GM10266 (cell line): Measurements from ENCODE around the gene PDSS2.
"Not testable (repeated sequence)": the region's sequence is repeated elsewhere in the genome, so short reads cannot be mapped to it uniquely, and the experiment has no call there.

ENCODE experiments used
- DNase-seq: peaks from one replicate; pipeline ENCODE4 v3.0.0; 2012; ENCODE audit errors: extremely low spot score
- TF ChIP-seq, protein P1 (sequence below): IDR thresholded peaks from 2 replicates; pipeline ENCODE4 v1.5.1; 2012; ENCODE audit warnings: mild to moderate bottlenecking, low read depth; ENCODE audit not compliant: control insufficient read depth, insufficient read depth; ENCODE audit errors: missing control alignments

The PDSS2 gene

DNA sequence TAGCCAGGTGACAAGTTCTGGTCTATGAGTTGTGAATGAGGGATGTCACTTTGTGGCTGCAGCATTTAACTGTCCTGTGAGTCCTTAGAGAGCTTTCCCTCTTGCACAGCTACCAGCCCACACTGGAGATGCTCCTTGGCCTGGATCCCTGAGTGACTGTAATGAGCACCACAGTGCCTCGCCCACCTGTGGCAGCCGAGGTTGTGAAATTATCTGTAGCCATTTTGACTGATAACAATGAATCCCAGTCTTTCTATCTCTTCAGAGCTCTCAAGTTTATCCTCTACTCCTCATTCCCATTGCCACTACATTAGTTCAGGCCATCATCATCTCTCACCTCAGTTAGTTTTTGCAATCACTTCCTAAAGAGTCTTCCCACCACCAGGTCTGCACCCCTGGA, 302.7 kb downstream of the PDSS2 start:
- no peak for DNase-seq
- TF ChIP-seq, protein P1, sequence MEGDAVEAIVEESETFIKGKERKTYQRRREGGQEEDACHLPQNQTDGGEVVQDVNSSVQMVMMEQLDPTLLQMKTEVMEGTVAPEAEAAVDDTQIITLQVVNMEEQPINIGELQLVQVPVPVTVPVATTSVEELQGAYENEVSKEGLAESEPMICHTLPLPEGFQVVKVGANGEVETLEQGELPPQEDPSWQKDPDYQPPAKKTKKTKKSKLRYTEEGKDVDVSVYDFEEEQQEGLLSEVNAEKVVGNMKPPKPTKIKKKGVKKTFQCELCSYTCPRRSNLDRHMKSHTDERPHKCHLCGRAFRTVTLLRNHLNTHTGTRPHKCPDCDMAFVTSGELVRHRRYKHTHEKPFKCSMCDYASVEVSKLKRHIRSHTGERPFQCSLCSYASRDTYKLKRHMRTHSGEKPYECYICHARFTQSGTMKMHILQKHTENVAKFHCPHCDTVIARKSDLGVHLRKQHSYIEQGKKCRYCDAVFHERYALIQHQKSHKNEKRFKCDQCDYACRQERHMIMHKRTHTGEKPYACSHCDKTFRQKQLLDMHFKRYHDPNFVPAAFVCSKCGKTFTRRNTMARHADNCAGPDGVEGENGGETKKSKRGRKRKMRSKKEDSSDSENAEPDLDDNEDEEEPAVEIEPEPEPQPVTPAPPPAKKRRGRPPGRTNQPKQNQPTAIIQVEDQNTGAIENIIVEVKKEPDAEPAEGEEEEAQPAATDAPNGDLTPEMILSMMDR: no peak

DNA sequence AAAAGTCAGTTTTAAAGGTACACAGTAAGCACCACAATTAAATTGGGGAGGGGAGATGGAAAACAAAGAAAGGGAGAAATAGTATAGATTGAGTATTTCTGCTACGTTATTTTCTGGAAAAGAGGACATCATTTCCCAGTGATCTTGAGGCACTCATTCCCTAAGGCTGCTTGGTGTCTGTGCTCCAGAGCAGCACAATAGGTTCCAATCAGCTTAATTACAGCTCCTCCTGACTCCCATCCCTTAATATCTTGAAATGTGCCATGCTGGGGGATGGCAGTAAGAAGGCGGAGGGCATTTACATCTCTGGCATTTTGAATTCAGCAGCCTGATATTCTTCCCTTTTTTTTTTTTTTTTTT, 304.6 kb downstream of the PDSS2 start:
- TF ChIP-seq, protein P1: no peak
- no peak for DNase-seq

DNA sequence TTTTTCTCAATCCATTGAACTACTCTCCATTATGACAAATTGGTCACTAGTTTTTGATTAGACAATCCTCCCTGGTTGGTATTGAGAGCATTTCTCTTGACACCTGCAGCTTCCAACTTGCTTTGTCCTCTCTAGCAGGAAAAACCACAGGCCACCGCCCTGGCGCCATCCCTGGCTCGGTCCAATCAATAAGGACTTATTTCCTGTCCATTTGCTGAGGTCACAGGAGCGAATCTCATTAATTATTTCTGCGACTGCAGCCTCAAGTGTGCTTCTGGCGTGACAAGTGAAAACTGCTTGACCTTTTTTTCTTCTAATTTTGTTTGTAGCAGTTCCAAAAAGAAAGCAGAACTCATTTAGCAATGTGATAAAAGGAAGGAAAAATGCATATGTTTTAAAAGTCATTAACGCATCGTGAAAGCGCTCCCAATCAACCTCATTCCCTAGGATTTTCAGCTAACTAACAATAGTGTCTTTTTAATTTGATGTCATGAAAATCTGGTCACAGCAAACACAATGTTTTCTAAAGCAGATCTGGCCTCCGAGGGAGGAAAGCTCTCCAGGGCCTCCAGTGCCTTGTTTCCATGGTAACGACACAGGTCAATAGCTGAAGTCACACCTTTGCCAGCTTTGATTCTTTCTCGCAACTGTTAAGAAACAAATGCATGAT, 305.1 kb downstream of the PDSS2 start:
- no peak for DNase-seq
- TF ChIP-seq, protein P1: no peak

DNA sequence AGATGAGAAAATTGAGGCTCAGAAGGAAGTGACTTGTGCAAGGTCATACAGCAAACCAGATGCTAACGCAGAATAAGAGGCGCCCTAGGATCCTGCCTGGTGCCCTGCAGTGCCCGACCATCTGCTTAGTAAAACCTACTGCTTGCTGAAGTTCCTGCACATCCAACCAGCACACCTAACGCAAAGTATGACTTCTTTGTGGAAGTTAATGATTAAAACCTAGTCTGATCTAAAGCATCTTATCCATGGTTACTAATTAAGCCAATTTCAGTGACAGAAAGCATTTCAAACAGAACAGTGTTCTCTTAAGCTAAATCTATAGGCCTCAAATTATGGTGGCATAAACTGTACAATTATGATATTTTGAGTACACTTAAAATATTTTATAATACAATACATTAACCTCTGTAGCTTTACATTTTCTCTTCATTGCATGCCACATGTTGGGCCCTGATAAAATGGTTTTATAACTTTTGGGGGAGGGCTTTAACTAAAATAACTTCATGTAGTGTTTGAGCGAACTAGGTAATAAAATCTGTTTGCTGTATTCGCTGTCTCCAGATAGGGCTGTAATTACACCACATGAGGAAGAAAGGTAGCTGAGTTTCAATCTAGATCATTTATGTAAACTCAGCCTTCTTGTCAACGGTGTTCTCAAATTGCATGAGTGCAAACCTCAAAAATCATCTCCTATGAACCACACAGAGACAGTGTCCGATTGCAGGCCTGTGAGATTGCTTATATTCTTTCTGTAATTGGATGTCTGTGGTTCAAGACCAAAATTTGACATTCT, 306.5 kb downstream of the PDSS2 start:
- TF ChIP-seq, protein P1: no peak
- DNase-seq: no peak

DNA sequence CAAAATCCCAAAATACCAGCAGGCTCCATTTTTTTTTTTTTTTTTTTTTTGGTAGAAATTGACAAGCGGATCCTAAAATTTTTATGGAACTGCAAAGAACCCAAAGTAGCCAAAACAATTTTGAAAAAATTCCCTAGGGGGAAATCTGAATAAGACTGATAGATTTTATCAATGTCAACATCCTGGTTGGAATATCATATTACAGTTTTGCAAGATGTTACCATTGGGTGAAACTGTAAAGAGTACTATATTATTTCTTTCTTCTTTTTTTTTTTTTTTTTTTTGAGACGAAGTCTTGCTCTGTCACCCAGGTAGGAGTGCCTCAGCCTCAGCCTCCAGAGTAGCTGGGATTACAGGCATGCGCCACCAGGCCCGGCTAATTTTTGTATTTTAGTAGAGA, 314.7 kb downstream of the PDSS2 start:
- no peak for DNase-seq
- TF ChIP-seq, protein P1: no peak

DNA sequence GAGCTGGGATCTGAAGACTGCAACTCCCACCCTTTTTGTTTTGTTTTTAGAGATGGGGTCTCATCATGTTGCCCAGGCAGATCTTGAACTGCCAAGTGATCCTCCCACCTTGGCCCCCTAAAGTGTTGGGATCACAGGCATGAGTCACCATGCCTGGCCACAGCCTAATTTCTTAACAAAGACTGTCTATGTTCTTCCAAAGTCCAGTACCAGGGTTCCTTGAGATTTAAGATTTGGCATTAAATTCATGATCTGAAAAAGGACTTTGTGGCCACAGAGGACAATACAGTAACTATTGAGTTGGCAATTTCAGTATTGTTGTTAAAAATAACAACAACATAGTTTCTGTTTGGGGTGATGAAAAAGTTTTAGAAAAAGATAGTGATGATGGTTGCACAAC, 315.4 kb downstream of the PDSS2 start:
- TF ChIP-seq, protein P1: no peak
- DNase-seq: no peak

DNA sequence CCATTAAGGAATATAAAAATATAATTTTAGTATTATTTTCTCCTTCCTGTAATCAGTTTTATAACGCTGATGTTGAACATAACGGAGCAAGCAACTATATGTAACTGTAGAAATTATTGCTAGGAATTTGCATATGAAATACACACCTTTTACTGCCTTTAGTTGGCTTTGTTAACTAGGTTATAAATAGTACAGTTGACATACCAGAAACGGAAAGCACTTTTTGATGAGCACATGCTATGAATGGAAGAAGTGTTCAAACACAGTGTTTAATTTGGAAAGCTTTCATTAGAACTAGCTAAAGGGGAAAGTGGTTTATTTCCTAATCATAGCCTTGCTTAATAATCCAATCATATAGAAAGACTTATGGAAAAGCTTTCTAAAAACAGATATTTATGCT, 318.8 kb downstream of the PDSS2 start:
- DNase-seq: no peak
- TF ChIP-seq, protein P1: no peak

DNA sequence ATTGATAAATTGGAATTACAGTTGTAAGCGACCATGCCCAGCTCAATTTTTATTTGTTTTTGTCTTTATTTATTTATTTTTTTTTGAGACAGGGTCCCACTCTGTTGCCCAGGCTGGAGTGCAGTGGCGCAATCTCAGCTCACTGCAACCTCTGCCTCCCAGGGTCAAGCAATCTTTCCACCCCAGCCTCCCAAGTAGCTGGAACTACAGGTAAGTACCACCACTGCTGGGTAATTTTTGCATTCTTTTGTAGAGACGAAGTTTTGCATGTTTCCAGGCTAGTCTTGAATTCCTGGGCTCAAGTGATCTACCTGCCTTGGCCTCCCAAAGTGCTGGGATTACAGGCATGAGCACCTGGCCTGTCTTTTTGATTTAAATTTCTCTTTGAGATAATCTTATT, 323.0 kb downstream of the PDSS2 start:
- not testable (repeated sequence) for DNase-seq

DNA sequence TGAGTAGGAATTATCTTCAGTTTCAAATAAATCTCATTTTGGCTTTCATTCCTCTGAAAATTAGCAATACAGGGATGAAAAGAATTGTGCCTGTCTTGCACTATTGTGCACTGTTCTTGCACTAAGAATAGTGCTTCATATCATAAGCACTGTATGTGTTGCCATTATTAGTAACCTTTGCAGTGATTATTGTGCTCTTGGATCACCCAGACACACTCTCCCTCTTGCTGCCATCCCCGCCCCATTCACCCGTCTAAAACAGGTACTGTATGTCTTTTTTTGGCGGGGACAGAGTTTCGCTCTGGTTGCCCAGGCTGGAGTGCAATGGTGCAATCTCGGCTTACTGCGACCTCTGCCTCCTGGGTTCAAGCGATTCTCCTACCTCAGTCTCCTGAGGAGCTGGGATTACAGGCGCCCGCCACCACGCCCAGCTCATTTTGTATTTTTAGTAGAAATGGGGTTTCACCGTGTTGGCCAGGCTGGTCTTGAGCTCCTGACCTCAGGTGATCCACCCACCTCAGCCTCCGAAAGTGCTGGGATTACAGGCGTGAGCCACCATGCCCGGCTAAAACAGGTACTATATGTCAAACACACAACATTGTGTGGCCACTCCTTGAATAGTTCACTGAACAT, 324.2 kb downstream of the PDSS2 start:
- DNase-seq: not testable (repeated sequence)
